Stimulated activated CD8-positive, alpha-beta memory T cell treated with anti-CD3 and anti-CD28 coated beads, Interleukin-15, amount 100 ng/mL, for 4 hours (primary cell): Measurements from ENCODE around the gene CALCR.
"Not testable (repeated sequence)": the region's sequence is repeated elsewhere in the genome, so short reads cannot be mapped to it uniquely, and the experiment has no call there.

Source experiments
- DNase-seq, 2 donors: peaks; one replicate each; pipeline ENCODE4 v3.0.0-alpha.2; 2020; ENCODE audit warnings: low read depth in 2 of 2

CALCR gene

GRCh38 chr7:93574646-93575554 lies at the start of gene CALCR:
Gene CALCR, minus strand, starts transcription at chr7:93574724. Its CDS starts 87,743 bp downstream, at chr7:93486981.
- DNase-seq = no peak

DNA sequence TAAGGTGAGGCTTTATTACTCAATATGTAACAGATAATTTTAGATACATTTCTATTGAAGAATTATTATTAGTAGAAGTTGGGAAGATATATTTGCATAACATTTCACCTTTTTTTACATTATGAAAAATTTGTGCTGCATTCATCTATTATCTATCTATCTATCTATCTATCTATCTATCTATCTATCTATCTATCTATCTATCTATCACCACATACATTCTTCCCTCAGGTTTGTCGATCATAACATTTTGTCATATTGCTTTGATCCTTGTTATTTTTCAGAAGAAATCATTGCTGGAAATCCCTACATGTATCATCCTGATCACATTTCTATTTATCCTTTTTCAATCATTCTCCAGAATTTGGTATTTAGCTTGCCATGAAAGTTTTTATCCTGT lies 49.3 kb upstream of the CALCR start:
- DNase-seq = no peak

DNA sequence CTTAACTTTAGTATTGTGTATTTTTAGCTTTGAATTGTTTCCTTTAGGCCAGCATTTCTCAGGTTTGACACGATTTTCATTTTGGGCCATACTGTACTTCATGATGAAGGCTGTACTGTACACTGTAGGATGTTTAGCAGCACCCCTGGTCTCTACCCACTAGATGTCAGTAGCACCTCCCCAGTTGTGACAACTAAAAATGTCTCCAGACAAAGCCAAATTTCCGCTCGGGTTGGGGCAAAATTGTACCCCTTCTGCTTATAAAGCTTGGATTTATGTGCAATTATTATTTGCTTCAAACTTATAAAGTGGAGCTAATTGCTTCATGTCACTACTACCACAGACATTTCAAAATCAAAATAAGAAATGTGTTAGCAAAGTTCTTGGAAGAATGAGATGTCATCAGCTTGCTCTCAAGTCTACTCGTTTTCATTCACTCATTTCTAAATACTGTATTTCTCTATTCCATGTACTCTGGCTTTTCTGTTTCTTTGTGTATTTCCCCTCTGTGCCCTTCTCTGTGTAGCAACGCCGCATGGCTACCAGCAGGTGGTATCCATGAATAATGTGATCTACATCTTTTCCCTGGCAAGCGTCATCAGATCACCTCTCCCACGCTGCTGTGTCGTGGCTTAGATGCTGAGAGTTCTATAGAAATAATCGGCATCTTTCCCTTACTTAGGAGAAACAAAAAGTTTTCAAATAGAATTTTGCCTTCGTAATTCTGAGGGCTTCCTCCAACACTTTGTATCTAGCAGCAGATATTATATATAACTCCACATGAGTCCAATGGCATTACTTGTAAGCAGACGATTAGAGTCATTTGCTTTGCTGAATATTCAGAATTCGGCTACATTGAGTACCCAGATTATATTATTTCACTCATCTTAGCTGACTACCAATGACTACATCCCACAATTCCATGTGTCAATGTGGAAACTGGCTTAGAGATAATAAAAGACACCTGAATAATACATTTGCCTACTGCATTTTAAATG lies 47.8 kb upstream of the CALCR start:
- no peak for DNase-seq

DNA sequence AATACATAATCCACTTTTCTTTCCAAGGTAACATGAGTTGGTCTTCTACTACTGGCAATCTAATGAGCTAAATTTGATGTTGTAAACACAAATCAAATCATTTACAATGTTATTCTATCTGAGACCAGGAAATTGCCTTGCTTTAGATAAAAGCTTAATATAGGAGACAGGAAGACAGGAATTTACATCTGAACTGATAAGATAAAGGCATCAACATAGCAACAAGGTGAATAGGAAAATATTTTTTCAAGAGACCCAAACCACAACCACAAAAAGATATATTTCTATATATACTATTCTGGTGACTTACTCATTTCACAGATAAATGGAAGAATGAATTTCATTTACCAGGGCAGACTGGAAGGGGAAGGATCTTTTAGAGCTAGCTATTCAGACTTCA lies 46.3 kb upstream of the CALCR start:
- DNase-seq = no peak

GRCh38 chr7:93620057-93620456 lies 45.5 kb upstream of the CALCR start:
- no peak for DNase-seq

GRCh38 chr7:93601363-93601762 lies 26.8 kb upstream of the CALCR start:
- no peak for DNase-seq

- no peak for DNase-seq
Observed at GRCh38 chr7:93594250-93594649, 19.7 kb upstream of the CALCR start.

DNA sequence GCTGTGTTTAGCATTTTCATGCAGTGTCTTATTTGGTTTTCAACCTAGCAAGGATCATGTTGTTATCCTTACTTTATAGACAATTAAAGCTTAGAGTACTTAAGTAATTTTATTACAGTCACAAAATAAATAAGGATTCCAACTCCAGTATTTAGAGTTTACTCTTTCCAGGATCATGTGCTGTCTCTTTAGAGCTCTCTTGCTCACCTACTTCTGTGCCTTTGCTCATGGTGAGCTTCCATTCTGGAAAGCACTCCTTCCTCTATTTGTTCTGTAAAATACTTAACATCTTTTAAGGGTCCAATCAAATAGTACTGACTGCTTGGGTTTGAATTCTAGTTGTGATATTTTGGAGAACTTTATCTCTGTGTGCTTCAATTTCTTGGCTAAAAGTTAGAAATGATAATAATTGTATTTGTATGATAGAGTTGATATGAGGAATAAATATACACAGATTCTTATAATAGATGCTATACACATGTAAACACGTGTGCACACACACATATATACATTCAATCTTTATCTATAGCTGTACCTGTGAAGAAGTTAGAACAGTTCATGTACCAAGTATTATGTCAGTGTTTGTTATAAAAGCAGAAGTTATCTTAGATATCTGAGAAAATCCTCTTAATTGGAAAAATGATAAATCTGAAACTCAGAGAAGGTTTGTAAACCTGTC lies 18.2 kb upstream of the CALCR start:
- DNase-seq = no peak

- not testable (repeated sequence) for DNase-seq
Observed at GRCh38 chr7:93591224-93592050, 16.9 kb upstream of the CALCR start.

DNA sequence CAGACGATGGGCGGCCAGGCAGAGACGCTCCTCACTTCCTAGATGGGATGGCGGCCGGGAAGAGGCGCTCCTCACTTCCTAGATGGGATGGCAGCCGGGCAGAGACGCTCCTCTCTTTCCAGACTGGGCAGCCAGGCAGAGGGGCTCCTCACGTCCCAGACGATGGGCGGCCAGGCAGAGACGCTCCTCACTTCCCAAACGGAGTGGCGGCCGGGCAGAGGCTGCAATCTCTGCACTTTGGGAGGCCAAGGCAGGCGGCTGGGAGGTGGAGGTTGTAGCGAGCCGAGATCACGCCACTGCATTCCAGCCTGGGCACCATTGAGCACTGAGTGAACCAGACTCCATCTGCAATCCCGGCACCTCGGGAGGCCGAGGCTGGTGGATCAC lies 11.9 kb upstream of the CALCR start:
- not testable (repeated sequence) for DNase-seq

GRCh38 chr7:93585694-93586478 lies 11.4 kb upstream of the CALCR start:
- DNase-seq = not testable (repeated sequence)

DNA sequence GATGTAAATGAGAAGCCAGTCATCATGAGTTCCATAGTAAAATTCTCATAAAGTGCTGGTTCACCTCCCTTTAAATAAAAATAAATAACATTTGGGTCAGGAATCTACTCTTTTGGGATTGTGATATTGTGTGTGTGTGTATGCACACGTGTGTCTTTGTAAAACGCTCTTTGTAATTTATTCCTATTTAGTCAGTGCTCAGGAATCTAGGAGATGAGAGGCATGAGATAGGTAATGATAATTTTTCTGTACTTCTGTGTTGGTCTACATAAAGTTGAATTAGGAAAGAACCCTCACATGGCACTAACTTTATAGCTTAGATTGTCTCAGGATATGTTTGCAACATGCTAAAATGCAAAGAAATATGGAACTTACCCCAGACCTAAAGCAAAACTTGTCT lies 4.9 kb upstream of the CALCR start:
- DNase-seq = no peak

DNA sequence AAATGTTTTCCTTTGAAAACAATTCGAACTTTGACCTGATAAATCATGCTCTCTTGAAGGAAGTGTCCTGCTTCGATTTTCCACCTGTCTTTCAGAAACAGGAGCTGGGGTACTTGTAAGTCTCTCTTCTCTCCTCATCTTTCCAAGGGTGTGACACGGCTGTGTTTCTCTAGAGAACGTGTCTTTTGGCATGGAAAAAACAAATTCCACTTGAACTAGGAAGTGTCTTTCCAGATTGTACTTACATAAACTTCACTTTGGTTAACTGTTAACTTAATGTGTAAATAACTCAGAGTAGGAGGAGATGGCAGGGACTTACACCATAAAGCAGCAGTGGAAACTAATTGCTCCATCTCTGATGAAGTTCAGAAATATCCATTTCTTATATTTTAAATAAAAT lies 4.2 kb upstream of the CALCR start:
- DNase-seq = no peak

- DNase-seq = no peak
Observed at GRCh38 chr7:93575555-93576399, 1.3 kb upstream of the CALCR start.

GRCh38 chr7:93574269-93574645 lies 267 bp downstream of the CALCR start:
- no peak for DNase-seq

DNA sequence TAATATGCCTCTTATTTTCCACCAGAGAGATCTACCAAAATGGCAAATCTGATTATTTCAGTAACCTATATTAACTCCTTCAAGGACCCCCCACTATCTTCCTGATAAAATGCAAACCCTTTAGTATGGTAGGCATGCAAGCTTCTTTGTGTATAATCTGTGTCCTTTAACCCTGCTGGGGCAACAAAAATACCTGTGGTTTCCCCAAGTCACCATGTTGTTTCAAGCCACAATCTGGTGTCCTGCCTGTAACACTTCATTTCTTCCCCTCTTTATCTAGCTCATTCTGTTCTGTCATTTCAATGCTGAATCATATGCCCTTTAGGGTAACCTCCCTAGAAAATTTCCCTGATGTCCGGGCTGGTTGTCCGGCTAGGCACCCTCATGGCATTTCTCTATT lies 5.3 kb downstream of the CALCR start:
- no peak for DNase-seq

DNA sequence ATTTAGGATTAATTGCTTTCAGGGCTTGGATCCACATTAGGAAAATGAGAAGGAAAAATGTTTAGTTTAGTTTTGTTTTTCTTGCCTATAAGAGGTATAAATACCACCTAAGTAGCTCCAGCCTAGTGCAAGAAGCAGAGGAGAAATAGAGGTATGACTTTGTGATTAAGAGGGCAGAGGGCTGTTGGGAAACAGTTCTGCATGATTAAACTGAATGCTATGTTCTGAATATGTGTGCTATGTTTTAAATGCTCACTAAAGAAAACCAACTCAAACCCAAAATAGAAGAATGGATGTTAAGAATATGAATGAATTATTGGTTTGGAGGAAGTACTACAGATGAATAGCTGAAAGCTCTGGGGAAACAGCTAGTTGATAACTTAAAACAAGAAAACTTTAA lies 7.6 kb downstream of the CALCR start:
- DNase-seq = no peak

- DNase-seq = no peak
Observed at GRCh38 chr7:93563584-93563983, 10.9 kb downstream of the CALCR start.

- no peak for DNase-seq
Observed at GRCh38 chr7:93562936-93563335, 11.6 kb downstream of the CALCR start.
